ENCODE results near the gene TMEM89. TPM values are rescaled to one million over a fixed set of nuclear protein-coding genes. Genes with fewer than 3 reads are reported as not detected.

Gene TMEM89
- total and polyA plus RNA-seq, 2 of the 4 experiments (the other 2 are of a cell fraction) = 0.15 TPM; not detected in 1

DNA sequence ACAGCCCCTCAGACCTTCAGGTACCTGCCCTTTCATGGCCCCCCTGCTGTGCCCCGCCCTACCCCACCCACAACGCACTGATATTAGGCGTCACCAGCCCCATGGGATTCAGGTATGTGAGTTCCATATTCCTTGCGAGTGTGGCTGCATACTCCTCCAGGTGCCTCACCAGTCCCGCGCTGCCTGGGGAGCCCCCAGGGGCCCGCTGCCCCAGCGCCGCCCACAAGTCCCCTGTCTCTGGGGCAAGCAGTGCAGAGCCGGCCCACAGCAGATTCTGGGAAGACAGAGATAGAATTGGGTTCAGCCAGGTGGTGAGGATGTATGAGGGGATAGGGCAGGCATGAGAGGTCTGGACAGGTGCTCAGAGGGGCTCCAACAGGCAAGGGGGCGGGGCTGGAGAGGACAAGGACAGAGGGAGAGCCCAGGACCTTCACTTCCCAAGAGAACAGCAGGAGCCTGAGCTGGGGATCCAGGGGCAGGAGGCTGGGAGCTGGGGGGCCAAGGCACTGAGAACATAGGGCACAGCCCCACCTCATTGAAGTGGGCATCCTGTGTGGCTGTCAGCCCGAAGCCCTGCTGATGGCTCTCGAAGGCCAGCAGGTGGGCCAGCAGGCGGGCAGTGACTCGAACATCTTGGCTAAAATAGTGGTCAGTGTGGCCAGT, 26.8 kb upstream of the TMEM89 start:
- Histone ChIP-seq H2AK5ac (ENCODE audit: low read depth, low read length) (no peak overlapping the region), H4K8ac (ENCODE audit: low read depth in 2 of 2, low read length in 2 of 2) (no peak overlapping the region), H2BK20ac (ENCODE audit: low read depth, low read length) (no peak overlapping the region), H3K56ac (ENCODE audit: extremely low read depth, insufficient read depth, low read length) (no peak overlapping the region), H3K23ac (ENCODE audit: low read depth, low read length) (no peak overlapping the region), H3K9me1 (ENCODE audit: insufficient read depth, low read length) (no peaks in the 10 kb centered on the region), H3K4me3 (ENCODE audit: insufficient read depth, low read depth, low read length) (no peak overlapping the region), H2BK15ac (ENCODE audit: low read depth, low read length) (no peak overlapping the region), H2AK9ac (replicated peaks; ENCODE audit: low read depth, low read length, poor library complexity) (no peak overlapping the region), H3K27me3 (ENCODE audit: control insufficient read depth, insufficient read depth, low read length) (no peaks in the 10 kb centered on the region), H3K9ac (ENCODE audit: low read depth, low read length) (no peak overlapping the region), H4K5ac (ENCODE audit: low read depth, low read length) (no peak overlapping the region), H3K79me1 (ENCODE audit: low read depth in 1 of 2, low read length in 2 of 2) (no peaks in the 10 kb centered on the region), H2AFZ (replicated peaks; ENCODE audit: low read length, poor library complexity) (no peak overlapping the region), H3K27ac (ENCODE audit: insufficient read depth, low read length) (no peak overlapping the region), H2BK5ac (ENCODE audit: low read depth, low read length, poor library complexity, severe bottlenecking) (no peak overlapping the region), H3K9me3 (ENCODE audit: control insufficient read depth, insufficient read depth, low read length) (no peaks in the 10 kb centered on the region), H3K14ac (replicated peaks; ENCODE audit: low read depth, low read length) (no peak overlapping the region), H3K18ac (ENCODE audit: low read depth, low read length) (no peak overlapping the region), H3K4me1 (ENCODE audit: control insufficient read depth, insufficient read depth, low read length) (no peaks in the 10 kb centered on the region), H3K4me2 (ENCODE audit: low read depth, low read length) (no peak overlapping the region), H2BK120ac (ENCODE audit: low read depth, low read length) (no peak overlapping the region), H4K91ac (ENCODE audit: insufficient read depth, low read depth, low read length) (no peak overlapping the region), H3K36me3 (ENCODE audit: control insufficient read depth, insufficient read depth, low read length) (no peaks in the 10 kb centered on the region), H4K20me1 (ENCODE audit: insufficient read depth, low read length) (no peaks in the 10 kb centered on the region), H3K4ac (ENCODE audit: low read depth, low read length) (no peak overlapping the region)
- POLR2A ChIA-PET (ENCODE audit: unreplicated experiment) = interaction anchor here (0.5 kb wide), 1 partner anchor 34 kb away, joined by 4 read pairs; no protein-coding TSS in a partner anchor
- dilution Hi-C loops (cut with HindIII; ENCODE audit: low sequenced_read_pairs, unreplicated experiment) = no loop called here
- BruUV-seq (replicated peaks) = no TSS peak
- DNase-seq (no peak), ATAC-seq (ENCODE audit: low read depth) (no peak)
- CTCF ChIA-PET = no interaction called here
- TF ChIP-seq, protein P1, sequence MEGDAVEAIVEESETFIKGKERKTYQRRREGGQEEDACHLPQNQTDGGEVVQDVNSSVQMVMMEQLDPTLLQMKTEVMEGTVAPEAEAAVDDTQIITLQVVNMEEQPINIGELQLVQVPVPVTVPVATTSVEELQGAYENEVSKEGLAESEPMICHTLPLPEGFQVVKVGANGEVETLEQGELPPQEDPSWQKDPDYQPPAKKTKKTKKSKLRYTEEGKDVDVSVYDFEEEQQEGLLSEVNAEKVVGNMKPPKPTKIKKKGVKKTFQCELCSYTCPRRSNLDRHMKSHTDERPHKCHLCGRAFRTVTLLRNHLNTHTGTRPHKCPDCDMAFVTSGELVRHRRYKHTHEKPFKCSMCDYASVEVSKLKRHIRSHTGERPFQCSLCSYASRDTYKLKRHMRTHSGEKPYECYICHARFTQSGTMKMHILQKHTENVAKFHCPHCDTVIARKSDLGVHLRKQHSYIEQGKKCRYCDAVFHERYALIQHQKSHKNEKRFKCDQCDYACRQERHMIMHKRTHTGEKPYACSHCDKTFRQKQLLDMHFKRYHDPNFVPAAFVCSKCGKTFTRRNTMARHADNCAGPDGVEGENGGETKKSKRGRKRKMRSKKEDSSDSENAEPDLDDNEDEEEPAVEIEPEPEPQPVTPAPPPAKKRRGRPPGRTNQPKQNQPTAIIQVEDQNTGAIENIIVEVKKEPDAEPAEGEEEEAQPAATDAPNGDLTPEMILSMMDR (conservative IDR thresholded peaks at IDR 0.05; ENCODE audit: low read depth, low read length) = no peak
- TF ChIP-seq BHLHE40 (IDR thresholded peaks at IDR 0.05; ENCODE audit: low read depth, low read length) (no peak), SMC3 (IDR thresholded peaks at IDR 0.05; ENCODE audit: low read depth, low read length) (no peak), MXI1 (IDR thresholded peaks at IDR 0.05; ENCODE audit: borderline replicate concordance, low read depth, low read length) (no peak), NFE2L2 (IDR thresholded peaks at IDR 0.05; ENCODE audit: low read depth, low read length) (no peak), MAZ (IDR thresholded peaks at IDR 0.05; ENCODE audit: borderline replicate concordance, low read depth, low read length) (no peak), RCOR1 (IDR thresholded peaks at IDR 0.05; ENCODE audit: insufficient replicate concordance, low read length) (no peak), MAFK (IDR thresholded peaks at IDR 0.05; ENCODE audit: low read depth, low read length) (no peak), RAD21 (IDR thresholded peaks at IDR 0.05; ENCODE audit: low read length) (no peak), RFX5 (IDR thresholded peaks at IDR 0.05; ENCODE audit: low read depth, low read length) (no peak), CHD1 (IDR thresholded peaks at IDR 0.05; ENCODE audit: low read depth, low read length) (no peak), FOS (IDR thresholded peaks at IDR 0.05; ENCODE audit: low read depth, low read length) (no peak), POLR2A (IDR thresholded peaks at IDR 0.05; ENCODE audit: low read depth, low read length) (no peak), CEBPB (IDR thresholded peaks at IDR 0.05; ENCODE audit: low read depth, low read length) (no peak)
- TF ChIP-seq, protein P2, sequence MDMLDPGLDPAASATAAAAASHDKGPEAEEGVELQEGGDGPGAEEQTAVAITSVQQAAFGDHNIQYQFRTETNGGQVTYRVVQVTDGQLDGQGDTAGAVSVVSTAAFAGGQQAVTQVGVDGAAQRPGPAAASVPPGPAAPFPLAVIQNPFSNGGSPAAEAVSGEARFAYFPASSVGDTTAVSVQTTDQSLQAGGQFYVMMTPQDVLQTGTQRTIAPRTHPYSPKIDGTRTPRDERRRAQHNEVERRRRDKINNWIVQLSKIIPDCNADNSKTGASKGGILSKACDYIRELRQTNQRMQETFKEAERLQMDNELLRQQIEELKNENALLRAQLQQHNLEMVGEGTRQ (IDR thresholded peaks at IDR 0.05; ENCODE audit: low read depth, low read length) = no peak
- TF ChIP-seq, protein P3, sequence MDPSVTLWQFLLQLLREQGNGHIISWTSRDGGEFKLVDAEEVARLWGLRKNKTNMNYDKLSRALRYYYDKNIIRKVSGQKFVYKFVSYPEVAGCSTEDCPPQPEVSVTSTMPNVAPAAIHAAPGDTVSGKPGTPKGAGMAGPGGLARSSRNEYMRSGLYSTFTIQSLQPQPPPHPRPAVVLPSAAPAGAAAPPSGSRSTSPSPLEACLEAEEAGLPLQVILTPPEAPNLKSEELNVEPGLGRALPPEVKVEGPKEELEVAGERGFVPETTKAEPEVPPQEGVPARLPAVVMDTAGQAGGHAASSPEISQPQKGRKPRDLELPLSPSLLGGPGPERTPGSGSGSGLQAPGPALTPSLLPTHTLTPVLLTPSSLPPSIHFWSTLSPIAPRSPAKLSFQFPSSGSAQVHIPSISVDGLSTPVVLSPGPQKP (IDR thresholded peaks at IDR 0.05; ENCODE audit: borderline replicate concordance, low read depth, low read length) = no peak
- in situ Hi-C loops (cut with MboI; ENCODE audit: low sequenced_read_pairs) = no loop called here
- intact Hi-C loops (cut with micrococcal nuclease) = no loop called here
- 77% methylated on average over 11 of the region's 15 CpGs; no CpG with 5 or more reads in 1 of the 2 experiments for WGBS, 2 experiments (ENCODE audit: extremely low coverage in 2 of 2, insufficient read length in 1 of 2)
